Measurements from ENCODE around the gene SCN5A. TPM values are rescaled to one million over a fixed set of nuclear protein-coding genes. Genes with fewer than 3 reads are reported as not detected.
A peak's percentile ranks its signal among the peaks of the same experiment; 100 is the strongest.

SCN5A gene
- total RNA-seq, 2 donors from 2014 or later: 0.05 TPM; not detected in 1

DNA sequence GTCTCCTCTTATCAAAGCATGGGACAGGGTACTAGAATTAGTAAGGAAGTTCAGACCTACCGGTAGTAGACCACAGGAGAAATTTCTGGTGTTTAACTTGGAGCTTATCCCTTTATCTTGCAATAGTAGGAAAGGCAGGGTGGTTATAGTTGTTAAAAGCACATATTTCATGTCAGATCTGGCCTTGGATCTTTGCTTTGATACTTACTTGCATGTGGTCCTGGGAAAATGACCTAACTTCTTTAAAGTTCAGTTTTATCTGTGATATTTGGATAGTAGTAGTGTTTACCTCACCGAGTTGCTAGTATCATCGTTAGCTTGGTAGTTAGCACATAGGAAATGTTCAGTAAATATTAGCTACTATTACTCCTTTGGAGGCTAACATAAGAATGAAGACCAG is 137.9 kb downstream of the SCN5A start:
- Mint-ChIP-seq H3K9me3 (no peaks in the 10 kb centered on the region), H3K4me1 (ENCODE audit: low read depth) (no peaks in the 10 kb centered on the region), H3K27ac (no peak overlapping the region), H3K36me3 (ENCODE audit: insufficient read depth in 2 of 2) (peaks cover 6 to 12% of the 10 kb centered on the region in 2 donors), H3K4me3 (no peak overlapping the region), H3K27me3 (ENCODE audit: low read depth) (no peaks in the 10 kb centered on the region)
- DNase-seq (no peak), ATAC-seq (replicated peaks in 1 of 2) (no peak)

DNA sequence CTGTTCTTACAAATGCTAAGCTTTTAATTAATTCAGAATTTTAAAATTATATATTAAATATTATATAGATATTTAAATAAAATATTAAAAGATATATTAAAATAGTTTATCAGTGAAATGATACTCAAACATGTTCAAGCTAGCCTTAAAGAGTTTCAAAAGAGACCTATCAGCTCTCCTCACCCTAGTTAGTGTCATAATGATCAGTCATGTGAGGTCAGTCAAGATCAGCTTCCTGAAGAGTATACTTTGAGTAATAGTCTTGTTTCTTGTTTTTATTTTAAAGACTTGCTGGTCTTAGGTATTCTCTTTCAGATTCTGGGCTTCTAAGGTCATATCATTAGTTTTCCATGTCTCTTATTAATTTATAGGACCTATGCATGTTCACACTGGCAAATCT is 138.9 kb downstream of the SCN5A start:
- no peak for DNase-seq
- H3K27me3 Mint-ChIP-seq (ENCODE audit: low read depth): no peaks in the 10 kb centered on the region
- no peaks in the 10 kb centered on the region for H3K4me1 Mint-ChIP-seq (ENCODE audit: low read depth)
- H3K4me3 Mint-ChIP-seq: no peak overlapping the region
- H3K27ac Mint-ChIP-seq: no peak overlapping the region
- no peaks in the 10 kb centered on the region for H3K9me3 Mint-ChIP-seq
- ATAC-seq (replicated peaks in 1 of 2): no peak
- H3K36me3 Mint-ChIP-seq (ENCODE audit: insufficient read depth in 2 of 2): peaks cover 6 to 12% of the 10 kb centered on the region in 2 donors

DNA sequence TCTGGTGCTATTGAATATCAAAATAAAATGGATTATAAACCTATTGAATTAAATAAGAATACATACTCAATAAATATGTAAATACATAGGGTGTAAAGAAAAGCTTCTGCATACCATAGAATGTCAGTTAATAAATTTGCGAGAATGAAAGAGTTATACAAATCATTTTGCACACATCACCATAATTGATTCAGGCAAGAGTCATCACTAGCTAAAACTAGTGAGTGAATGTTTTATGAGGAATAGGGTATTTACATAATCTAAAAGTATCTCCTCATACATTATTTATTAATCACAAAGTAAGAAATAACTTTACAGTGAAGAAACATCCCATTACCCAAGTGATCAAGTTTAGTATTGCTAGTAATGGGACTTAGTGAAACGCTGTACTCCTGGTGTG is 139.8 kb downstream of the SCN5A start:
- H3K4me3 Mint-ChIP-seq: no peak overlapping the region
- no peaks in the 10 kb centered on the region for H3K4me1 Mint-ChIP-seq (ENCODE audit: low read depth)
- H3K36me3 Mint-ChIP-seq (ENCODE audit: insufficient read depth in 2 of 2): peaks cover 6 to 12% of the 10 kb centered on the region in 2 donors
- no peaks in the 10 kb centered on the region for H3K27me3 Mint-ChIP-seq (ENCODE audit: low read depth)
- no peaks in the 10 kb centered on the region for H3K9me3 Mint-ChIP-seq
- ATAC-seq (replicated peaks in 1 of 2) (no peak), DNase-seq (no peak)
- H3K27ac Mint-ChIP-seq: no peak overlapping the region

DNA sequence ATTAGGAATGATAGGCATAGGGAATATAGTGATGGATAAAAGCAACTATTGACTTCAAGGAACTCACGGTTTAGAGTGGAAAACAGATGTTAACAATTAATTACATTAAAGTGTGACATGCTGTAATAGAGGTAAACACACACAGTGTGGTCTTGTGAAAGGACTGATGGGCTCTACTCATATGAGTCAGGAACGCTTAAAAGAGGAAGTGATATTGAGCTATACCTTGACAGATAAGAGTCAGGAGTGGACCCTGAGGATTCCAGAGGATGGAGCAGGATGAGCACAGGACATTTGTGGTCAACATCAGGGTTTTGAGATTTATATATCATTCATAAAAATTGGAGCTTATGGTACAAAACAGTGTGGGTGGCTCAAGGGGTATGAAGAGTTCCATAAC is 142.4 kb downstream of the SCN5A start:
- Mint-ChIP-seq H3K36me3 (ENCODE audit: insufficient read depth in 2 of 2) (peaks cover 6 to 11% of the 10 kb centered on the region in 2 donors), H3K27ac (peak overlapping the region; percentile 21), H3K4me1 (ENCODE audit: low read depth) (no peaks in the 10 kb centered on the region), H3K4me3 (no peak overlapping the region), H3K9me3 (no peaks in the 10 kb centered on the region), H3K27me3 (ENCODE audit: low read depth) (no peaks in the 10 kb centered on the region)
- DNase-seq: no peak
- no peak for ATAC-seq (replicated peaks in 1 of 2)

DNA sequence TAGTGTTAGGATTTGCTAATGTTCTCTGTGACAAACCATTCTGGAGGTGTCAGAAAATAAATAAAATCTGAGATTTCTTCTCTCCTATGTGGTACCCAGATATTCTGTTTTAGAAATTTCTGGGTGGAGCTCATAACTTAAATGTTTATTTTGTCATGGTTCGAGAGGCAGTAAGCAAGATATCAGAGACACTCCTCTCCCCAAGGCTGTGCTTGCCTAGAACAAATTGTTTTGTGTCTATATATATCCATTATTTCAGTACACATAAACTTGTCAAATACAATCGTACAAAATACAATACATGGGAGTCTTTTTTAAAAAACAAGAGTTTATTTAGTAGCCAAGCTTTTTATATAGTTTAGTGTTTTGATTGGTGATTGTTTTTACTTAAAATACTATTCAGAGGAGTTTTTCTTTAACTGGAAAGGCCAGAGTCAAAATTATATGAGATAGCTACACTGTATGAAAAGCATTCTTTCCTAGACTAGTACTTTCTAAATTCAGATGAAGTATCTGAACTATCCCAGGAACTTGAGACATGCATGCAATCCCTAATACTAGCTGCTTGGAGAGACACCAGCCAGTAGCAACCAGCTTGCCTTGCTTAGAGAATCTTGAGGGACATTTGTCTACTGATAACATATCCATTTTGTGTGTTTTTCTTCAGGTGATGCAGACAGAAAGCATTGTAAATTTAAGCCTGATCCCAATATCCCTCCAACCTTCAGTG is 148.6 kb downstream of the SCN5A start:
- H3K27ac Mint-ChIP-seq: no peak overlapping the region
- no peak overlapping the region for H3K4me3 Mint-ChIP-seq
- DNase-seq (no peak), ATAC-seq (replicated peaks in 1 of 2) (no peak)
- H3K36me3 Mint-ChIP-seq (ENCODE audit: insufficient read depth in 2 of 2): peaks cover 1 to 4% of the 10 kb centered on the region in 2 donors
- no peaks in the 10 kb centered on the region for H3K27me3 Mint-ChIP-seq (ENCODE audit: low read depth)
- peaks cover 20% of the 10 kb centered on the region for H3K4me1 Mint-ChIP-seq (ENCODE audit: low read depth)
- H3K9me3 Mint-ChIP-seq: no peaks in the 10 kb centered on the region

Other genes with a start within 250 kb of the SCN5A start
- gene ACVR2B, start 195.8 kb downstream of the SCN5A start, total RNA-seq: 1 to 10 TPM; 8.2 to 9.1 TPM
- gene EXOG, start 153.3 kb downstream of the SCN5A start, total RNA-seq: 10 to 100 TPM; 25.5 to 32.4 TPM
- gene SCN10A, start 166.5 kb upstream of the SCN5A start, total RNA-seq: not detected

All from activated T-cell treated with anti-CD3 and anti-CD28 coated beads, Interleukin-2, amount 50 U/mL, for 72 hours (primary cell).